SH-SY5Y (cell line): ENCODE measurements around the gene UFSP2.

ENCODE experiments used
- GATA2 ChIP-seq: IDR thresholded peaks from 2 replicates; pipeline ENCODE4 v1.6.1; 2011; ENCODE audit warnings: mild to moderate bottlenecking, low read depth, low read length
- GATA3 ChIP-seq: IDR thresholded peaks from 2 replicates; pipeline ENCODE4 v1.6.1; 2011; ENCODE audit warnings: low read depth, mild to moderate bottlenecking, low read length, moderate library complexity

- TF ChIP-seq GATA2 (no peak), GATA3 (no peak)
Measured at GRCh38 chr4:185395956-185396723, 29.6 kb downstream of the UFSP2 start.
